Measurements from ENCODE around the gene ZNF217.
"Not testable (repeated sequence)": the region's sequence is repeated elsewhere in the genome, so short reads cannot be mapped to it uniquely, and the experiment has no call there.

ZNF217 gene

GRCh38 chr20:53598140-53599043 is 4.8 kb upstream of the ZNF217 start:
- DNase-seq (ENCODE audit: low read depth), result no peak

GRCh38 chr20:53597521-53598120 is 4.0 kb upstream of the ZNF217 start:
- no peak for DNase-seq (ENCODE audit: low read depth)

- DNase-seq (ENCODE audit: low read depth), result no peak
These were observed 3.4 kb upstream of the ZNF217 start for GRCh38 chr20:53597030-53597482.

GRCh38 chr20:53596189-53597001 is 2.8 kb upstream of the ZNF217 start:
- DNase-seq (ENCODE audit: low read depth), result not testable (repeated sequence)

- not testable (repeated sequence) for DNase-seq (ENCODE audit: low read depth)
These were observed 2.1 kb upstream of the ZNF217 start for GRCh38 chr20:53595742-53596141.

GRCh38 chr20:53595018-53595378 is 1.4 kb upstream of the ZNF217 start:
- DNase-seq (ENCODE audit: low read depth), result no peak

GRCh38 chr20:53594068-53595017 is 704 bp upstream of the ZNF217 start:
- DNase-seq (ENCODE audit: low read depth), result peak; percentile 75

GRCh38 chr20:53592992-53593465 is 610 bp downstream of the ZNF217 start:
- no peak for DNase-seq (ENCODE audit: low read depth)

- not testable (repeated sequence) for DNase-seq (ENCODE audit: low read depth)
These were observed 1.1 kb downstream of the ZNF217 start for GRCh38 chr20:53592454-53592991.

GRCh38 chr20:53591941-53592441 is 1.6 kb downstream of the ZNF217 start:
- not testable (repeated sequence) for DNase-seq (ENCODE audit: low read depth)

- DNase-seq (ENCODE audit: low read depth), result not testable (repeated sequence)
These were observed 2.4 kb downstream of the ZNF217 start for GRCh38 chr20:53591206-53591741.

- not testable (repeated sequence) for DNase-seq (ENCODE audit: low read depth)
These were observed 3.0 kb downstream of the ZNF217 start for GRCh38 chr20:53590608-53591007.

GRCh38 chr20:53590122-53590521 is 3.5 kb downstream of the ZNF217 start:
- DNase-seq (ENCODE audit: low read depth), result not testable (repeated sequence)

- DNase-seq (ENCODE audit: low read depth), result not testable (repeated sequence)
These were observed 4.1 kb downstream of the ZNF217 start for GRCh38 chr20:53589321-53590065.

GRCh38 chr20:53587157-53587703 is 6.4 kb downstream of the ZNF217 start:
- not testable (repeated sequence) for DNase-seq (ENCODE audit: low read depth)

GRCh38 chr20:53586640-53587039 is 7.0 kb downstream of the ZNF217 start:
- DNase-seq (ENCODE audit: low read depth), result no peak

GRCh38 chr20:53585910-53586309 is 7.7 kb downstream of the ZNF217 start:
- not testable (repeated sequence) for DNase-seq (ENCODE audit: low read depth)

- not testable (repeated sequence) for DNase-seq (ENCODE audit: low read depth)
These were observed 8.6 kb downstream of the ZNF217 start for GRCh38 chr20:53585004-53585569.

- DNase-seq (ENCODE audit: low read depth), result not testable (repeated sequence)
These were observed 9.1 kb downstream of the ZNF217 start for GRCh38 chr20:53584550-53584913.

All from stromal cell of bone marrow (primary cell).